ENCODE results near the gene CD164.
"Not testable (repeated sequence)": the region's sequence is repeated elsewhere in the genome, so short reads cannot be mapped to it uniquely, and the experiment has no call there.

Gene CD164

GRCh38 chr6:109336221-109336961 is 45.9 kb downstream of the CD164 start:
- Histone ChIP-seq H3K4me1 (ENCODE audit: control insufficient read depth in 1 of 2, insufficient read depth in 1 of 2, low read depth in 1 of 2, low read length in 1 of 2) (peaks cover 8 to 15% of the 10 kb centered on the region in 2 experiments), H3K9me3 (no peaks in the 10 kb centered on the region), H3K4me3 (ENCODE audit: low read depth in 1 of 2, low read length in 1 of 2) (no peak overlapping the region), H3K36me3 (peaks cover 9% of the 10 kb centered on the region), H3K27ac (no peak overlapping the region), H3K27me3 (no peaks in the 10 kb centered on the region)
- TF ChIP-seq CTCF (IDR thresholded peaks at IDR 0.05), result no peak

GRCh38 chr6:109333870-109334269 is 48.4 kb downstream of the CD164 start:
- H3K27me3 ChIP-seq; H3K4me3 ChIP-seq (ENCODE audit: low read depth in 1 of 2, low read length in 1 of 2); H3K27ac ChIP-seq; H3K9me3 ChIP-seq; H3K36me3 ChIP-seq: not testable (repeated sequence)
- peaks cover 11 to 12% of the 10 kb centered on the region in 2 experiments for H3K4me1 ChIP-seq (ENCODE audit: control insufficient read depth in 1 of 2, insufficient read depth in 1 of 2, low read depth in 1 of 2, low read length in 1 of 2)

GRCh38 chr6:109332748-109333147 is 49.5 kb downstream of the CD164 start:
- Histone ChIP-seq H3K4me1 (ENCODE audit: control insufficient read depth in 1 of 2, insufficient read depth in 1 of 2, low read depth in 1 of 2, low read length in 1 of 2) (peaks cover 15 to 18% of the 10 kb centered on the region in 2 experiments), H3K36me3 (no peaks in the 10 kb centered on the region), H3K9me3 (no peaks in the 10 kb centered on the region), H3K27me3 (no peaks in the 10 kb centered on the region), H3K27ac (no peak overlapping the region), H3K4me3 (ENCODE audit: low read depth in 1 of 2, low read length in 1 of 2) (no peak overlapping the region)
- no peak for TF ChIP-seq CTCF (IDR thresholded peaks at IDR 0.05)

GRCh38 chr6:109331081-109331480 is 51.2 kb downstream of the CD164 start:
- H3K36me3 ChIP-seq, result no peaks in the 10 kb centered on the region
- H3K4me3 ChIP-seq (ENCODE audit: low read depth in 1 of 2, low read length in 1 of 2), result no peak overlapping the region
- H3K9me3 ChIP-seq, result no peaks in the 10 kb centered on the region
- no peaks in the 10 kb centered on the region for H3K27me3 ChIP-seq
- no peak for TF ChIP-seq CTCF (IDR thresholded peaks at IDR 0.05)
- no peak overlapping the region for H3K27ac ChIP-seq
- peaks cover 28 to 34% of the 10 kb centered on the region in 2 experiments for H3K4me1 ChIP-seq (ENCODE audit: control insufficient read depth in 1 of 2, insufficient read depth in 1 of 2, low read depth in 1 of 2, low read length in 1 of 2)

GRCh38 chr6:109330263-109330662 is 52.0 kb downstream of the CD164 start:
- no peak for TF ChIP-seq CTCF (IDR thresholded peaks at IDR 0.05)
- no peak overlapping the region for H3K27ac ChIP-seq
- peaks cover 37 to 43% of the 10 kb centered on the region in 2 experiments for H3K4me1 ChIP-seq (ENCODE audit: control insufficient read depth in 1 of 2, insufficient read depth in 1 of 2, low read depth in 1 of 2, low read length in 1 of 2)
- H3K4me3 ChIP-seq (ENCODE audit: low read depth in 1 of 2, low read length in 1 of 2), result no peak overlapping the region
- H3K36me3 ChIP-seq, result no peaks in the 10 kb centered on the region
- H3K27me3 ChIP-seq, result no peaks in the 10 kb centered on the region
- no peaks in the 10 kb centered on the region for H3K9me3 ChIP-seq

GRCh38 chr6:109328629-109329028 is 53.6 kb downstream of the CD164 start:
- Histone ChIP-seq H3K27ac (no peak overlapping the region), H3K4me1 (ENCODE audit: control insufficient read depth in 1 of 2, insufficient read depth in 1 of 2, low read depth in 1 of 2, low read length in 1 of 2) (peaks cover 53 to 59% of the 10 kb centered on the region in 2 experiments), H3K9me3 (no peaks in the 10 kb centered on the region), H3K4me3 (ENCODE audit: low read depth in 1 of 2, low read length in 1 of 2) (no peak overlapping the region), H3K27me3 (no peaks in the 10 kb centered on the region), H3K36me3 (no peaks in the 10 kb centered on the region)
- TF ChIP-seq CTCF (IDR thresholded peaks at IDR 0.05), result no peak

Data from neutrophil (primary cell).